Measurements from ENCODE around the gene SCART1.

SCART1 gene

GRCh38 chr10:133442191-133442966 is 11.4 kb upstream of the SCART1 start:
- Mint-ChIP-seq H3K4me1 (no peaks in the 10 kb centered on the region), H3K27ac (no peak overlapping the region), H3K9me3 (peaks cover 42% of the 10 kb centered on the region), H3K36me3 (ENCODE audit: low read depth) (peaks cover 18% of the 10 kb centered on the region), H3K27me3 (ENCODE audit: low read depth) (no peaks in the 10 kb centered on the region), H3K4me3 (no peak overlapping the region)
- no peak for TF ChIP-seq CTCF (IDR thresholded peaks at IDR 0.05; ENCODE audit: unreplicated experiment in 3 of 3)

- H3K27me3 Mint-ChIP-seq (ENCODE audit: low read depth): no peaks in the 10 kb centered on the region
- peaks cover 26% of the 10 kb centered on the region for H3K36me3 Mint-ChIP-seq (ENCODE audit: low read depth)
- no peaks in the 10 kb centered on the region for H3K4me1 Mint-ChIP-seq
- H3K9me3 Mint-ChIP-seq: peaks cover 47% of the 10 kb centered on the region
- no peak overlapping the region for H3K4me3 Mint-ChIP-seq
- H3K27ac Mint-ChIP-seq: no peak overlapping the region
- no peak for TF ChIP-seq CTCF (IDR thresholded peaks at IDR 0.05; ENCODE audit: unreplicated experiment in 3 of 3)
Measured at GRCh38 chr10:133442967-133443924, 10.5 kb upstream of the SCART1 start.

- Mint-ChIP-seq H3K9me3 (peaks cover 48% of the 10 kb centered on the region), H3K36me3 (ENCODE audit: low read depth) (peaks cover 32% of the 10 kb centered on the region), H3K4me3 (no peak overlapping the region), H3K27ac (no peak overlapping the region), H3K4me1 (no peaks in the 10 kb centered on the region), H3K27me3 (ENCODE audit: low read depth) (peaks cover 3% of the 10 kb centered on the region)
- no peak for TF ChIP-seq CTCF (IDR thresholded peaks at IDR 0.05; ENCODE audit: unreplicated experiment in 3 of 3)
Measured at GRCh38 chr10:133444342-133445267, 9.1 kb upstream of the SCART1 start.

GRCh38 chr10:133445268-133445732 is 8.4 kb upstream of the SCART1 start:
- peaks cover 47% of the 10 kb centered on the region for H3K9me3 Mint-ChIP-seq
- no peak overlapping the region for H3K27ac Mint-ChIP-seq
- peaks cover 32% of the 10 kb centered on the region for H3K36me3 Mint-ChIP-seq (ENCODE audit: low read depth)
- no peak for TF ChIP-seq CTCF (IDR thresholded peaks at IDR 0.05; ENCODE audit: unreplicated experiment in 3 of 3)
- no peak overlapping the region for H3K4me3 Mint-ChIP-seq
- peaks cover 3% of the 10 kb centered on the region for H3K27me3 Mint-ChIP-seq (ENCODE audit: low read depth)
- no peaks in the 10 kb centered on the region for H3K4me1 Mint-ChIP-seq
